Fibroblast of upper back skin (primary cell): ENCODE data around the gene TMBIM4.

Experiments
- DNase-seq: peaks from one replicate; pipeline ENCODE4 v3.0.0-alpha.2; 2013

TMBIM4 gene

DNA sequence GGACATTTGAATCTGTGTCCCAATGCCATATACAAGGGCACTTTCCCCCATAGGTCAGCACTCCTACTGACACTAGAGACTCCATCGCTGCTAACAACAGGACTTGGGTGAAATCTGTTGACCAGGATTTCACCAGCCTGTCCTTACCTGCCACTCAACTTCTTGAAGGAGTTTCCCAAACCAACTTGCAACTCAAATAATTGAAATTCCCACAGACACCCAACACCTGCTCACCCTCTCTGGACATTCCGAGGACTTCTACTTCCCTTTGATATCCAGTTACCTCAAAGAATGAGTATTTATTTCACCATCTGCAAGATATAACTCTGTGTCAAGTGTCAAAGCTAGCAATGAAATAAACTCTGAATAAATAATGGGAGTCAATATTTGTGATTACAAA, 83.8 kb downstream of the TMBIM4 start:
- no peak for DNase-seq
